Mesothelial cell of epicardium (in vitro differentiated cells): Measurements from ENCODE around the gene FRMPD4. TPM values are rescaled to one million over a fixed set of nuclear protein-coding genes. Genes with fewer than 3 reads are reported as not detected.
"Not testable (repeated sequence)": the region's sequence is repeated elsewhere in the genome, so short reads cannot be mapped to it uniquely, and the experiment has no call there.

ENCODE experiments used
- DNase-seq, 2 experiments: peaks; one replicate each; pipeline ENCODE4 v3.0.0; 2021; ENCODE audit warnings: low spot score in 2 of 2; ENCODE audit not compliant: unreplicated experiment in 2 of 2
- H3K27ac Mint-ChIP-seq: 2 replicates; pipeline ENCODE4 v1.8.0; 2021; ENCODE audit warnings: mixed read lengths
- H3K27me3 Mint-ChIP-seq: 2 replicates; pipeline ENCODE4 v1.8.0; 2021; ENCODE audit warnings: low read depth, mixed read lengths
- H3K36me3 Mint-ChIP-seq: 2 replicates; pipeline ENCODE4 v1.8.0; 2021; ENCODE audit warnings: mixed read lengths
- H3K4me1 Mint-ChIP-seq: 2 replicates; pipeline ENCODE4 v1.8.0; 2021; ENCODE audit warnings: mixed read lengths
- H3K4me3 Mint-ChIP-seq: 2 replicates; pipeline ENCODE4 v1.8.0; 2021; ENCODE audit warnings: mild to moderate bottlenecking, moderate library complexity, mixed read lengths
- H3K9me3 Mint-ChIP-seq: 2 replicates; pipeline ENCODE4 v1.8.0; 2021; ENCODE audit warnings: mixed read lengths
- total RNA-seq: library from RNA; stranded (reverse); gene quantifications from 3 replicates; pipeline ENCODE4 v1.2.1, GENCODE V29; 2021
- TF ChIP-seq, protein P1 (sequence below): fragments of 200-600 bp; sonication (generic); IDR thresholded peaks from one replicate; pipeline ENCODE4 v1.5.0; 2021; ENCODE audit warnings: antibody characterized with exemption; ENCODE audit not compliant: unreplicated experiment

The FRMPD4 gene
- total RNA-seq, 1 donor from 2014 or later = not detected

DNA sequence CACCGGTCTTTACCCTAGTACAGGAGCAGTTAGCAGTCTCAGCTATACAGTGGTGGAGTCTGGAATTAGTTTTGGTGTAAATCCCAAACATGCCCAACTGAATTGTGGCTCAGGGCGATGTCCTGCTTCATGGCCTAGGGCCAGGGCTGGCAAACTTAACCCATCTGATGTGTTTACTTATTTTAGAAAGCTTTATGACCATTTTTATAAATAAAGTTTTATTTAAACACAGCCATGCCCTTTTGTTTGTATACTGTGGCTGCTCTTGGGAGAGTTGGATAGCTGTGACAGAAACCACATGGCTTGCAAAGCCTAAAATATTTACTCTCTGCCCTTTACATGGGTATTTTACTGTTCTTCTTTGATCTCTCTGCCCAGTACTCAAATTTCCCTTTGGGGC, 7.1 kb downstream of the FRMPD4 start:
- Mint-ChIP-seq H3K27ac (no peak overlapping the region), H3K27me3 (peaks cover 33% of the 10 kb centered on the region), H3K4me1 (no peaks in the 10 kb centered on the region), H3K4me3 (no peak overlapping the region), H3K36me3 (no peaks in the 10 kb centered on the region), H3K9me3 (peaks cover 23% of the 10 kb centered on the region)
- no peak for DNase-seq
- TF ChIP-seq, protein P1, sequence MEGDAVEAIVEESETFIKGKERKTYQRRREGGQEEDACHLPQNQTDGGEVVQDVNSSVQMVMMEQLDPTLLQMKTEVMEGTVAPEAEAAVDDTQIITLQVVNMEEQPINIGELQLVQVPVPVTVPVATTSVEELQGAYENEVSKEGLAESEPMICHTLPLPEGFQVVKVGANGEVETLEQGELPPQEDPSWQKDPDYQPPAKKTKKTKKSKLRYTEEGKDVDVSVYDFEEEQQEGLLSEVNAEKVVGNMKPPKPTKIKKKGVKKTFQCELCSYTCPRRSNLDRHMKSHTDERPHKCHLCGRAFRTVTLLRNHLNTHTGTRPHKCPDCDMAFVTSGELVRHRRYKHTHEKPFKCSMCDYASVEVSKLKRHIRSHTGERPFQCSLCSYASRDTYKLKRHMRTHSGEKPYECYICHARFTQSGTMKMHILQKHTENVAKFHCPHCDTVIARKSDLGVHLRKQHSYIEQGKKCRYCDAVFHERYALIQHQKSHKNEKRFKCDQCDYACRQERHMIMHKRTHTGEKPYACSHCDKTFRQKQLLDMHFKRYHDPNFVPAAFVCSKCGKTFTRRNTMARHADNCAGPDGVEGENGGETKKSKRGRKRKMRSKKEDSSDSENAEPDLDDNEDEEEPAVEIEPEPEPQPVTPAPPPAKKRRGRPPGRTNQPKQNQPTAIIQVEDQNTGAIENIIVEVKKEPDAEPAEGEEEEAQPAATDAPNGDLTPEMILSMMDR = no peak

DNA sequence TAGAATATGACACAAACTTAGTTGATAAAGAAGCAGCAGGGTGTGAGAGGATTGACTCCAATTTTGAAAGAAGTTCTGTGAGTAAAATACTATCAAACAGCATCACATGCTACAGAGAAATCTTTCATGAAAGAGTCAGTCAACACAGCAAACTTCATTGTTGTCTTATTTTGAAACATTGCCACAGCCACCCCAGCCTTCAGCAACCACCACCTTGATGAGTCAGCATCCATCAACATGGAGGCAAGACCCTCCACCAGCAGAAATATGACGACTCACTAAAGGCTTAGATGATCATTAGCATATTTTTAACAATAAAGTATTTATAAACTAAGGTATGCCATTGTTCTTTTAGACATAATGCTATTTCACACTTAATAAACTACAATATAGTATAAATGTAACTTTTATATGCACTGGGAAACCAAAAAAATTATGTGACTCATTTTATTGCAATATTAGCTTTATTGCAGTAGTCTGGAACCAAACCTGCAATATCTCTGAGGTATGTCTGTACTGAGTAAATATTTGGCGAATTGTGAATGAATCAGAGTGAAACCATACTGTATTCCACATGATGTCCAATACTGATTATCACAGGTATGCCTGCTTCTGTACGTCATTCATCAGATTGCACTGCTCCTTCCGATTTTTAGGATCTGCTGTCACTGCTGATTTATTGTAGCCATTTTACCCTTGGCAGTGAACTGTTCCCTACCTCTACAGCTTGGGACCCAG, 11.6 kb downstream of the FRMPD4 start:
- peaks cover 9% of the 10 kb centered on the region for H3K27me3 Mint-ChIP-seq
- H3K27ac Mint-ChIP-seq = no peak overlapping the region
- H3K4me1 Mint-ChIP-seq = no peaks in the 10 kb centered on the region
- peaks cover 26% of the 10 kb centered on the region for H3K9me3 Mint-ChIP-seq
- no peak for DNase-seq
- no peak overlapping the region for H3K4me3 Mint-ChIP-seq
- H3K36me3 Mint-ChIP-seq = no peaks in the 10 kb centered on the region
- TF ChIP-seq, protein P1 = no peak

DNA sequence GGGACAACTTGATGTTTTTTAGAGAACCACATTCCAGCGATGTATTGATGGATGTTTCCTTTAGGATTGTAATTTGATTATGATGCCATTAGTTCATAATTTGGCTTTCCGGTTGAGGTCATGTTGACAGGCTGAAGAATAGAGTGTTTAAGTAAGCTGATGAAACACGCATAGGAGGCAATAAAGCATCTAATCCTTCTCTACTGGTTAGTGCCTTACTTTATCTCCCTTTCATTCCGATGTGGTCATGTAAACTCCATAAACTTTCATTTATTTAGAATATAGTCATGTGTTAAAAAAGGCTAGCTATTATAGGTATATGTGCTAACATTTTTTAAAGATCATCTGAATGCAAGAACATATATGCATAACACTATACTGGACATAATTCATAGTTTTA, 15.0 kb downstream of the FRMPD4 start:
- DNase-seq = no peak
- TF ChIP-seq, protein P1 = no peak
- Mint-ChIP-seq H3K27ac (no peak overlapping the region), H3K27me3 (peaks cover 8% of the 10 kb centered on the region), H3K4me3 (no peak overlapping the region), H3K4me1 (no peaks in the 10 kb centered on the region), H3K36me3 (no peaks in the 10 kb centered on the region), H3K9me3 (peaks cover 21% of the 10 kb centered on the region)

DNA sequence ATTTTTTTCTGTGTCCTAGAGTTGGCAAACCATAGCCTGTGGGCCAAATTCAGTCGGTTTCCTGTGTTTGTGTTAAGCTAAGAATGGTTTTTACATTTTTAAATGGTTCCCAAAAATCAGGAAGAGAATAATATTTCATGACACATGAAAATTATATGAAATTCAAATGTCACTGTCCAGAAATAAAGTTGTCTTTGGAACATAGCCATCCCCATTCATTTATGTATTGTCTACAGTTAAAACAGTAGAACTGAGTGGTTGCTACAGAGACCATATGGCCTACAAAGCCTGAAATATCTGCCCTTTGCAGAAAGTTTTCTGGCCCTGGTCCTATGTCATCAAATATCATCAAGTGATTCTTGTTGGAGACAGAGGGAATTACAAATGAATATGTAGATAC, 15.5 kb downstream of the FRMPD4 start:
- Mint-ChIP-seq H3K27me3 (peaks cover 12% of the 10 kb centered on the region), H3K27ac (no peak overlapping the region), H3K9me3 (peaks cover 24% of the 10 kb centered on the region), H3K4me3 (no peak overlapping the region), H3K36me3 (no peaks in the 10 kb centered on the region), H3K4me1 (no peaks in the 10 kb centered on the region)
- TF ChIP-seq, protein P1 = no peak
- no peak for DNase-seq

- no peak overlapping the region for H3K4me3 Mint-ChIP-seq
- no peak for DNase-seq
- H3K27me3 Mint-ChIP-seq = peaks cover 12% of the 10 kb centered on the region
- H3K9me3 Mint-ChIP-seq = peaks cover 28% of the 10 kb centered on the region
- no peak overlapping the region for H3K27ac Mint-ChIP-seq
- TF ChIP-seq, protein P1 = no peak
- no peaks in the 10 kb centered on the region for H3K4me1 Mint-ChIP-seq
- no peaks in the 10 kb centered on the region for H3K36me3 Mint-ChIP-seq
Measured at GRCh38 chrX:12159799-12160198, 21.5 kb downstream of the FRMPD4 start.

DNA sequence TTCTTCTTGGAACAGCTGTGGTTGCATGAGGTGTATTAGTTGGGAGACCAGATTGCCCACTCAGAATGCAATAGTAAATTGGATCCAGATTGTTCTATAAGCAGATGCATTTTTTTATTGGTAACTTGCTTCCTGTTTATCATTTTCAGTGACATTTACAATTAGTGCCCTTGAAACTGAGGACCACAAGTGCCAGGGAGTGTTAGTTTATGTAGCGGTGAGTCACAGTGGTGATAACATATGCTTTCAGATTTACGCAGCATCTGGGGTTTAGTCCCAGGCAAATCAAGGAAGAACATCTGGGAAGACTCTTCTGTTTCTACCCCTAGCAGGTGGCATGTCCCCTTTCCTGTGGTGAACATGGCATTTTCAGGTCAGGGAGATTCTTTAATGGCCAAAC, 24.1 kb downstream of the FRMPD4 start:
- no peak overlapping the region for H3K4me3 Mint-ChIP-seq
- H3K27ac Mint-ChIP-seq = no peak overlapping the region
- no peaks in the 10 kb centered on the region for H3K36me3 Mint-ChIP-seq
- no peak for DNase-seq
- H3K4me1 Mint-ChIP-seq = no peaks in the 10 kb centered on the region
- TF ChIP-seq, protein P1 = no peak
- H3K9me3 Mint-ChIP-seq = peaks cover 35% of the 10 kb centered on the region
- H3K27me3 Mint-ChIP-seq = peaks cover 6% of the 10 kb centered on the region

- H3K27ac Mint-ChIP-seq = not testable (repeated sequence)
Measured at GRCh38 chrX:12164180-12164579, 25.9 kb downstream of the FRMPD4 start.

More at GRCh38 chrX:12164180-12164579, 25.9 kb downstream of the FRMPD4 start:
- DNase-seq, H3K4me1 Mint-ChIP-seq, H3K36me3 Mint-ChIP-seq, H3K27me3 Mint-ChIP-seq, H3K4me3 Mint-ChIP-seq: not testable (repeated sequence)
- H3K9me3 Mint-ChIP-seq = peaks cover 32% of the 10 kb centered on the region
